Measurements from ENCODE around the gene IRF6. TPM values are rescaled to one million over a fixed set of nuclear protein-coding genes. Genes with fewer than 3 reads are reported as not detected.

The IRF6 gene
- polyA plus RNA-seq, 1 of the 3 experiments (the other 2 are of a cell fraction): 0.94 TPM

DNA sequence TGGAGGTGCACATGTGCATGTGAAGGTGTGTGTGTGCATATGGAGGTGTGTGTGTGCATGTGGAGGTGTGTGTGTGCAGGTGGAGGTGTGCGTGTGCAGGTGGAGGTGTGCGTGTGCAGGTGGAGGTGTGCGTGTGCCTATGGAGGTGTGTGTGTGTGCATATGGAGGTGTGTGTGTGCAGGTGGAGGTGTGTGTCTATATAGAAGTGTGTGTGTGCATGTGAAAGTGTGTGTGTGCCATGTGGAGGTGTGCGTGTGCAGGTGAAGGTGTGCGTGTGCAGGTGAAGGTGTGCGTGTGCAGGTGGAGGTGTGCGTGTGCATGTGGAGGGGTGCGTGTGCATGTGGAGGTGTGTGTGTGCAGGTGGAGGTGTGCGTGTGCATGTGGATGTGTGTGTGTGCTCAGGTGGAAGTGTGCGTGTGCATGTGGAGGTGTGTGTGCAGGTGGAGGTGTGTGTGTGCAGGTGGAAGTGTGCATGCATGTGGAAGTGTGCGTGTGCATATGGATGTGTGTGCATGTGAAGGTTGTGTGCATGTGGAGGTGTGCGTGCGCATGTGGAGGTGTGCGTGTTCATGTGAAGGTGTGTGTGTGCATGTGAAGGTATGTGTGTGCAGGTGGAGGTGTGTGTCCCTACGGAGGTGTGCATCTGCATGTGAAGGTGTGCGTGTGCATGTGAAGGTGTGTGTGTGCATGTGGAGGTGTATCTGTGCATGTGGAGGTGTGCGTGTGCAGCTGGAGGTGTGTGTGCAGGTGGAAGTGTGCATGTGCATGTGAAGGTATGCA is 35.1 kb downstream of the IRF6 start:
- ChIA-PET POLR2A (no interaction called here), CTCF (no interaction called here)
- 93% methylated on average over 17 of the region's 17 CpGs for WGBS (ENCODE audit: low lambda C conversion rate)
- Histone ChIP-seq H3K4me1 (ENCODE audit: control insufficient read depth in 1 of 2, insufficient read depth in 2 of 2, low read depth in 1 of 2, low read length in 1 of 2) (peaks cover 18 to 38% of the 10 kb centered on the region in 2 experiments), H4K20me1 (ENCODE audit: insufficient read depth) (no peaks in the 10 kb centered on the region), H3K4me3 (ENCODE audit: low read depth in 2 of 2, low read length in 1 of 2) (no peak overlapping the region), H3K27ac (ENCODE audit: low read depth in 2 of 2, low read length in 1 of 2) (no peak overlapping the region), H3K9me3 (no peaks in the 10 kb centered on the region), H3K79me2 (ENCODE audit: insufficient read depth) (no peaks in the 10 kb centered on the region), H3K27me3 (ENCODE audit: insufficient read depth) (no peaks in the 10 kb centered on the region), H3F3A (replicated peaks; ENCODE audit: insufficient read depth) (peaks cover 38% of the 10 kb centered on the region), H3K9ac (no peak overlapping the region), H3K36me3 (replicated peaks in 1 of 2; ENCODE audit: control insufficient read depth in 1 of 2, insufficient read depth in 2 of 2, low read length in 1 of 2) (no peaks in the 10 kb centered on the region), H2AFZ (ENCODE audit: low read depth) (no peak overlapping the region), H3K4me2 (peak overlapping the region; percentile 70), H3K9me2 (no peaks in the 10 kb centered on the region)
- DNase-seq: no peak
- TF ChIP-seq, protein P1, sequence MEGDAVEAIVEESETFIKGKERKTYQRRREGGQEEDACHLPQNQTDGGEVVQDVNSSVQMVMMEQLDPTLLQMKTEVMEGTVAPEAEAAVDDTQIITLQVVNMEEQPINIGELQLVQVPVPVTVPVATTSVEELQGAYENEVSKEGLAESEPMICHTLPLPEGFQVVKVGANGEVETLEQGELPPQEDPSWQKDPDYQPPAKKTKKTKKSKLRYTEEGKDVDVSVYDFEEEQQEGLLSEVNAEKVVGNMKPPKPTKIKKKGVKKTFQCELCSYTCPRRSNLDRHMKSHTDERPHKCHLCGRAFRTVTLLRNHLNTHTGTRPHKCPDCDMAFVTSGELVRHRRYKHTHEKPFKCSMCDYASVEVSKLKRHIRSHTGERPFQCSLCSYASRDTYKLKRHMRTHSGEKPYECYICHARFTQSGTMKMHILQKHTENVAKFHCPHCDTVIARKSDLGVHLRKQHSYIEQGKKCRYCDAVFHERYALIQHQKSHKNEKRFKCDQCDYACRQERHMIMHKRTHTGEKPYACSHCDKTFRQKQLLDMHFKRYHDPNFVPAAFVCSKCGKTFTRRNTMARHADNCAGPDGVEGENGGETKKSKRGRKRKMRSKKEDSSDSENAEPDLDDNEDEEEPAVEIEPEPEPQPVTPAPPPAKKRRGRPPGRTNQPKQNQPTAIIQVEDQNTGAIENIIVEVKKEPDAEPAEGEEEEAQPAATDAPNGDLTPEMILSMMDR (IDR thresholded peaks at IDR 0.05): no peak
- TF ChIP-seq YY1 (IDR thresholded peaks at IDR 0.05; ENCODE audit: low read depth): no peak
- TF ChIP-seq GABPA (IDR thresholded peaks at IDR 0.05; ENCODE audit: low read depth): no peak
- TF ChIP-seq RFX5 (IDR thresholded peaks at IDR 0.05; ENCODE audit: low read length): no peak
- TF ChIP-seq, protein P2, sequence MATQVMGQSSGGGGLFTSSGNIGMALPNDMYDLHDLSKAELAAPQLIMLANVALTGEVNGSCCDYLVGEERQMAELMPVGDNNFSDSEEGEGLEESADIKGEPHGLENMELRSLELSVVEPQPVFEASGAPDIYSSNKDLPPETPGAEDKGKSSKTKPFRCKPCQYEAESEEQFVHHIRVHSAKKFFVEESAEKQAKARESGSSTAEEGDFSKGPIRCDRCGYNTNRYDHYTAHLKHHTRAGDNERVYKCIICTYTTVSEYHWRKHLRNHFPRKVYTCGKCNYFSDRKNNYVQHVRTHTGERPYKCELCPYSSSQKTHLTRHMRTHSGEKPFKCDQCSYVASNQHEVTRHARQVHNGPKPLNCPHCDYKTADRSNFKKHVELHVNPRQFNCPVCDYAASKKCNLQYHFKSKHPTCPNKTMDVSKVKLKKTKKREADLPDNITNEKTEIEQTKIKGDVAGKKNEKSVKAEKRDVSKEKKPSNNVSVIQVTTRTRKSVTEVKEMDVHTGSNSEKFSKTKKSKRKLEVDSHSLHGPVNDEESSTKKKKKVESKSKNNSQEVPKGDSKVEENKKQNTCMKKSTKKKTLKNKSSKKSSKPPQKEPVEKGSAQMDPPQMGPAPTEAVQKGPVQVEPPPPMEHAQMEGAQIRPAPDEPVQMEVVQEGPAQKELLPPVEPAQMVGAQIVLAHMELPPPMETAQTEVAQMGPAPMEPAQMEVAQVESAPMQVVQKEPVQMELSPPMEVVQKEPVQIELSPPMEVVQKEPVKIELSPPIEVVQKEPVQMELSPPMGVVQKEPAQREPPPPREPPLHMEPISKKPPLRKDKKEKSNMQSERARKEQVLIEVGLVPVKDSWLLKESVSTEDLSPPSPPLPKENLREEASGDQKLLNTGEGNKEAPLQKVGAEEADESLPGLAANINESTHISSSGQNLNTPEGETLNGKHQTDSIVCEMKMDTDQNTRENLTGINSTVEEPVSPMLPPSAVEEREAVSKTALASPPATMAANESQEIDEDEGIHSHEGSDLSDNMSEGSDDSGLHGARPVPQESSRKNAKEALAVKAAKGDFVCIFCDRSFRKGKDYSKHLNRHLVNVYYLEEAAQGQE (IDR thresholded peaks at IDR 0.05; ENCODE audit: low read depth, low read length): no peak
- no peak for TF ChIP-seq SIN3A (IDR thresholded peaks at IDR 0.05; ENCODE audit: borderline replicate concordance, low read depth, low read length)
- no peak for TF ChIP-seq GATA2 (CRISPR knock-in tag; IDR thresholded peaks at IDR 0.05)
- TF ChIP-seq RAD21 (IDR thresholded peaks at IDR 0.05; ENCODE audit: low read length): no peak
- no peak for TF ChIP-seq SMC3 (IDR thresholded peaks at IDR 0.05; ENCODE audit: low read depth, low read length)
- no peak for TF ChIP-seq RCOR1 (IDR thresholded peaks at IDR 0.05; ENCODE audit: low read length)
- no peak for TF ChIP-seq MXI1 (IDR thresholded peaks at IDR 0.05; ENCODE audit: low read depth, low read length)
- no peak for TF ChIP-seq TAF1 (IDR thresholded peaks at IDR 0.05; ENCODE audit: borderline replicate concordance, low read depth, low read length)
- TF ChIP-seq, protein P3, sequence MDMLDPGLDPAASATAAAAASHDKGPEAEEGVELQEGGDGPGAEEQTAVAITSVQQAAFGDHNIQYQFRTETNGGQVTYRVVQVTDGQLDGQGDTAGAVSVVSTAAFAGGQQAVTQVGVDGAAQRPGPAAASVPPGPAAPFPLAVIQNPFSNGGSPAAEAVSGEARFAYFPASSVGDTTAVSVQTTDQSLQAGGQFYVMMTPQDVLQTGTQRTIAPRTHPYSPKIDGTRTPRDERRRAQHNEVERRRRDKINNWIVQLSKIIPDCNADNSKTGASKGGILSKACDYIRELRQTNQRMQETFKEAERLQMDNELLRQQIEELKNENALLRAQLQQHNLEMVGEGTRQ (IDR thresholded peaks at IDR 0.05; ENCODE audit: borderline replicate concordance, low read depth, low read length): no peak
- no peak for TF ChIP-seq TCF12 (IDR thresholded peaks at IDR 0.05)
- TF ChIP-seq FOXM1 (IDR thresholded peaks at IDR 0.05; ENCODE audit: low read depth): no peak
- TF ChIP-seq, protein P4, sequence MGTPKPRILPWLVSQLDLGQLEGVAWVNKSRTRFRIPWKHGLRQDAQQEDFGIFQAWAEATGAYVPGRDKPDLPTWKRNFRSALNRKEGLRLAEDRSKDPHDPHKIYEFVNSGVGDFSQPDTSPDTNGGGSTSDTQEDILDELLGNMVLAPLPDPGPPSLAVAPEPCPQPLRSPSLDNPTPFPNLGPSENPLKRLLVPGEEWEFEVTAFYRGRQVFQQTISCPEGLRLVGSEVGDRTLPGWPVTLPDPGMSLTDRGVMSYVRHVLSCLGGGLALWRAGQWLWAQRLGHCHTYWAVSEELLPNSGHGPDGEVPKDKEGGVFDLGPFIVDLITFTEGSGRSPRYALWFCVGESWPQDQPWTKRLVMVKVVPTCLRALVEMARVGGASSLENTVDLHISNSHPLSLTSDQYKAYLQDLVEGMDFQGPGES (IDR thresholded peaks at IDR 0.05; ENCODE audit: low read depth, low read length): no peak
- TF ChIP-seq, protein P5, sequence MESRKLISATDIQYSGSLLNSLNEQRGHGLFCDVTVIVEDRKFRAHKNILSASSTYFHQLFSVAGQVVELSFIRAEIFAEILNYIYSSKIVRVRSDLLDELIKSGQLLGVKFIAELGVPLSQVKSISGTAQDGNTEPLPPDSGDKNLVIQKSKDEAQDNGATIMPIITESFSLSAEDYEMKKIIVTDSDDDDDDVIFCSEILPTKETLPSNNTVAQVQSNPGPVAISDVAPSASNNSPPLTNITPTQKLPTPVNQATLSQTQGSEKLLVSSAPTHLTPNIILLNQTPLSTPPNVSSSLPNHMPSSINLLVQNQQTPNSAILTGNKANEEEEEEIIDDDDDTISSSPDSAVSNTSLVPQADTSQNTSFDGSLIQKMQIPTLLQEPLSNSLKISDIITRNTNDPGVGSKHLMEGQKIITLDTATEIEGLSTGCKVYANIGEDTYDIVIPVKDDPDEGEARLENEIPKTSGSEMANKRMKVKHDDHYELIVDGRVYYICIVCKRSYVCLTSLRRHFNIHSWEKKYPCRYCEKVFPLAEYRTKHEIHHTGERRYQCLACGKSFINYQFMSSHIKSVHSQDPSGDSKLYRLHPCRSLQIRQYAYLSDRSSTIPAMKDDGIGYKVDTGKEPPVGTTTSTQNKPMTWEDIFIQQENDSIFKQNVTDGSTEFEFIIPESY (IDR thresholded peaks at IDR 0.05; ENCODE audit: borderline replicate concordance, low read depth): no peak
- TF ChIP-seq RXRA (IDR thresholded peaks at IDR 0.05; ENCODE audit: borderline replicate concordance, low read depth): no peak
